ENCODE data around the gene TTK.

TTK gene

GRCh38 chr6:79971193-79971592, 33.3 kb upstream of the TTK start (continued):
- TF ChIP-seq TSHZ1 (tag by site-specific recombination; IDR thresholded peaks at IDR 0.05; ENCODE audit: borderline replicate concordance) (no peak), ZNF645 (tag by site-specific recombination; IDR thresholded peaks at IDR 0.05) (no peak), ZNF266 (tag by site-specific recombination; IDR thresholded peaks at IDR 0.05; ENCODE audit: low read depth) (no peak), ZNF555 (tag by site-specific recombination; conservative IDR thresholded peaks at IDR 0.05) (no peak), ZNF433 (tag by site-specific recombination; IDR thresholded peaks at IDR 0.05; ENCODE audit: low read depth) (no peak), ZNF785 (tag by site-specific recombination; IDR thresholded peaks at IDR 0.05) (no peak), ZNF776 (tag by site-specific recombination; IDR thresholded peaks at IDR 0.05; ENCODE audit: borderline replicate concordance) (no peak), ZNF561 (tag by site-specific recombination; IDR thresholded peaks at IDR 0.05; ENCODE audit: borderline replicate concordance) (no peak), ZNF521 (tag by site-specific recombination; IDR thresholded peaks at IDR 0.05) (no peak), ZNF148 (tag by site-specific recombination; IDR thresholded peaks at IDR 0.05; ENCODE audit: borderline replicate concordance) (no peak)

- Histone ChIP-seq H3K9me3 (ENCODE audit: control insufficient read depth, insufficient read depth, low read depth, low read length) (no peaks in the 10 kb centered on the region), H3K36me3 (ENCODE audit: control insufficient read depth in 2 of 2, insufficient read depth in 1 of 2, low read length in 2 of 2) (no peaks in the 10 kb centered on the region), H3K27ac (ENCODE audit: extremely low read depth, low read depth, low read length) (no peak overlapping the region), H3K4me1 (ENCODE audit: control insufficient read depth, insufficient read depth, low read length) (no peaks in the 10 kb centered on the region), H3K4me3 (ENCODE audit: low read depth, low read length) (no peak overlapping the region)
- TF ChIP-seq AEBP2 (tag by site-specific recombination; IDR thresholded peaks at IDR 0.05; ENCODE audit: borderline replicate concordance): no peak
- no peak for TF ChIP-seq ZNF24 (tag by site-specific recombination; IDR thresholded peaks at IDR 0.05)
- TF ChIP-seq ZNF449 (tag by site-specific recombination; IDR thresholded peaks at IDR 0.05): no peak
- TF ChIP-seq KLF17 (tag by site-specific recombination; IDR thresholded peaks at IDR 0.05): no peak
- TF ChIP-seq GLIS1 (tag by site-specific recombination; IDR thresholded peaks at IDR 0.05): no peak
- no peak for TF ChIP-seq ZNF580 (tag by site-specific recombination; IDR thresholded peaks at IDR 0.05)
- TF ChIP-seq ZSCAN5A (tag by site-specific recombination; IDR thresholded peaks at IDR 0.05): no peak
- no peak for TF ChIP-seq ZNF341 (tag by site-specific recombination; IDR thresholded peaks at IDR 0.05; ENCODE audit: low read depth)
- TF ChIP-seq TSHZ1 (tag by site-specific recombination; IDR thresholded peaks at IDR 0.05; ENCODE audit: borderline replicate concordance): no peak
- ChIA-PET CTCF (interaction anchor here (0.6 to 3.5 kb wide), 2 partner anchors 33 to 219 kb away, joined by 3 to 13 read pairs; no protein-coding TSS in a partner anchor), POLR2A (interaction anchor here (0.7 kb wide), 2 partner anchors 35 to 124 kb away, joined by 3 read pairs; no protein-coding TSS in a partner anchor)
These were observed 22.8 kb upstream of the TTK start for GRCh38 chr6:79981652-79982051.

Data from HEK293 (cell line).